Neural cell (in vitro differentiated cells): ENCODE results near the gene ATP11B. TPM values are rescaled to one million over a fixed set of nuclear protein-coding genes. Genes with fewer than 3 reads are reported as not detected.

Experiments used
- H2AFZ ChIP-seq: fragments of 200-600, 300-800 bp; sonication (generic), shearing (Covaris generic); 2 replicates; pipeline ENCODE4 v1.6.0; 2014; ENCODE audit warnings: low read depth, mild to moderate bottlenecking, antibody characterized with exemption, low read length, moderate library complexity
- H3F3A ChIP-seq: fragments of 200-600 bp; shearing (Covaris generic); 2 replicates; pipeline ENCODE4 v1.6.1; 2016; ENCODE audit warnings: mild to moderate bottlenecking, moderate library complexity, mixed read lengths, antibody characterized with exemption, low read length; ENCODE audit not compliant: insufficient read depth, poor library complexity, severe bottlenecking
- H3K27ac ChIP-seq: fragments of 200-600, 300-800 bp; sonication (generic), shearing (Covaris generic); 2 replicates; pipeline ENCODE4 v1.5.1; 2014; ENCODE audit warnings: mild to moderate bottlenecking, low read length, moderate library complexity
- H3K27me3 ChIP-seq: fragments of 300-800, 200-600 bp; sonication (generic), shearing (Covaris generic); 2 replicates; pipeline ENCODE4 v1.6.0; 2014; ENCODE audit warnings: mild to moderate bottlenecking, low read depth, low read length, moderate library complexity; ENCODE audit not compliant: insufficient read depth
- H3K36me3 ChIP-seq: fragments of 300-800, 200-600 bp; sonication (generic), shearing (Covaris generic); 2 replicates; pipeline ENCODE4 v1.5.1; 2014; ENCODE audit warnings: mild to moderate bottlenecking, antibody characterized with exemption, low read length, moderate library complexity; ENCODE audit not compliant: insufficient read depth
- H3K4me2 ChIP-seq: fragments of 300-800, 200-600 bp; sonication (generic), shearing (Covaris generic); 2 replicates; pipeline ENCODE4 v1.6.0; 2014; ENCODE audit warnings: mild to moderate bottlenecking, low read length
- H3K4me3 ChIP-seq: fragments of 300-800, 200-600 bp; sonication (generic), shearing (Covaris generic); 2 replicates; pipeline ENCODE4 v1.5.1; 2014; ENCODE audit warnings: mild to moderate bottlenecking, low read length, moderate library complexity
- H3K79me2 ChIP-seq: fragments of 200-600 bp; shearing (Covaris generic); replicated peaks from 2 replicates; pipeline ENCODE4 v1.6.0; 2014; ENCODE audit warnings: mild to moderate bottlenecking, low read length, moderate library complexity; ENCODE audit not compliant: insufficient read depth
- H3K9ac ChIP-seq: fragments of 300-800, 200-600 bp; sonication (generic), shearing (Covaris generic); 2 replicates; pipeline ENCODE4 v1.6.1; 2016; ENCODE audit warnings: mild to moderate bottlenecking, low read length, mixed read lengths
- H3K9me2 ChIP-seq: fragments of 200-600 bp; shearing (Covaris generic); 2 replicates; pipeline ENCODE4 v1.6.1; 2016; ENCODE audit warnings: mild to moderate bottlenecking, low read length, mixed read lengths; ENCODE audit not compliant: insufficient read depth
- H3K9me3 ChIP-seq: fragments of 200-600, 300-800 bp; sonication (generic), shearing (Covaris generic); 2 replicates; pipeline ENCODE4 v1.6.1; 2016; ENCODE audit warnings: mild to moderate bottlenecking, mixed run types, low read length, moderate library complexity, mixed read lengths
- H4K20me1 ChIP-seq: fragments of 200-600 bp; shearing (Covaris generic); 2 replicates; pipeline ENCODE4 v1.6.1; 2016; ENCODE audit warnings: mild to moderate bottlenecking, mixed run types; ENCODE audit not compliant: insufficient read depth
- EP300 ChIP-seq: fragments of 450-650 bp; conservative IDR thresholded peaks from 2 replicates; pipeline ENCODE4 v1.6.1; 2014; ENCODE audit warnings: antibody characterized with exemption, mild to moderate bottlenecking, moderate library complexity; ENCODE audit not compliant: poor library complexity, severe bottlenecking
- EZH2 ChIP-seq: fragments of 200-600, 300-800 bp; shearing (Covaris generic), sonication (generic); IDR thresholded peaks from 2 replicates; pipeline ENCODE4 v1.6.1; 2014; ENCODE audit warnings: antibody characterized with exemption, low read length, borderline replicate concordance, mild to moderate bottlenecking; ENCODE audit not compliant: insufficient read depth, poor library complexity, severe bottlenecking
- MXI1 ChIP-seq: fragments of 450-650 bp; conservative IDR thresholded peaks from 2 replicates; pipeline ENCODE4 v1.6.1; 2014; ENCODE audit warnings: antibody characterized with exemption, mild to moderate bottlenecking; ENCODE audit not compliant: poor library complexity, severe bottlenecking
- POLR2AphosphoS5 ChIP-seq: IDR thresholded peaks from 2 replicates; pipeline ENCODE4 v1.6.1; 2012
- RAD21 ChIP-seq: fragments of 450-650 bp; conservative IDR thresholded peaks from 2 replicates; pipeline ENCODE4 v1.6.1; 2014; ENCODE audit warnings: antibody characterized with exemption, mild to moderate bottlenecking, moderate library complexity
- SMC3 ChIP-seq: fragments of 450-650 bp; conservative IDR thresholded peaks from 2 replicates; pipeline ENCODE4 v1.6.1; 2014; ENCODE audit warnings: antibody characterized with exemption, mild to moderate bottlenecking, moderate library complexity; ENCODE audit not compliant: poor library complexity
- TAF1 ChIP-seq: IDR thresholded peaks from 2 replicates; pipeline ENCODE4 v1.6.1; 2012; ENCODE audit warnings: low read depth
- polyA plus RNA-seq: library from polyadenylated mRNA; depleted of rRNA; stranded (reverse); fragments of >200 nt; gene quantifications from 2 replicates; pipeline ENCODE4 v1.2.3, GENCODE V29; 2014
- TF ChIP-seq, protein P1 (sequence below): IDR thresholded peaks from 2 replicates; pipeline ENCODE4 v1.6.1; 2012; ENCODE audit warnings: borderline replicate concordance
- TF ChIP-seq, protein P2 (sequence below): fragments of 450-650 bp; IDR thresholded peaks from 2 replicates; pipeline ENCODE4 v1.5.1; 2014; ENCODE audit warnings: antibody characterized with exemption, mild to moderate bottlenecking, moderate library complexity; ENCODE audit not compliant: poor library complexity, severe bottlenecking

The ATP11B gene
- polyA plus RNA-seq, 1 donor from 2014 or later, result 31.2 TPM

DNA sequence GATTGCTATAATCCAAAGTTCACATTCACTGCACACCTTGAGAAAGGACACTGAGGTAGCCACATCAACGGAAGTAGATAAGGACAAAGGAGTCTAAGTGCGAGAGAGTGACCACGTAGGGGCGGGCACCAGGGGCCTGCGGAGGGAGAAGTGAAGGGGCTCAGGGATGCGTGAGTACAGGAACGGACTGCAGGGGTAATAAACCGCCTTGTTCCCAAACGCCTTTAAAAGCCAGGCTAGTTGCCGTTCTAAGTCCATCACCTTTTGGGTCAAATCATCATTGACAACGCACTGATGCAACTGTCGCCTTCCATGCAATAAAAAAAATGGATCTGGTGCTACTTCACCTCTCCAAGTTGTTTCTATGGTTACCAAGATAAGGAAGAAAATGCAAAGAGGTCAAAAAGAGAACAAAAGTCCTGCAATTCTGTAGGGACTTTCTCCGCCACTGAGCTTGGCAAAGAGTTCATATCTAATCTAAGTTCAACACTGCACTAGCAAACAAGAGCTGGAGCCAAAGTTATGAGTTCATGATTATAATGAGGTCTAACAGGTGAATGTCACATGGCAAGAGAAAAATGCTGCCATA, 32.6 kb upstream of the ATP11B start:
- Histone ChIP-seq H4K20me1 (no peaks in the 10 kb centered on the region), H3K9me2 (no peaks in the 10 kb centered on the region), H3K27ac (no peak overlapping the region), H3K9me3 (no peaks in the 10 kb centered on the region), H3K36me3 (no peaks in the 10 kb centered on the region), H3K4me2 (no peak overlapping the region), H3K4me3 (no peak overlapping the region), H3K79me2 (no peaks in the 10 kb centered on the region), H3K27me3 (no peaks in the 10 kb centered on the region), H2AFZ (no peak overlapping the region), H3K9ac (no peak overlapping the region), H3F3A (no peaks in the 10 kb centered on the region)
- TF ChIP-seq RAD21, result no peak
- TF ChIP-seq SMC3, result no peak
- TF ChIP-seq POLR2AphosphoS5, result no peak
- TF ChIP-seq, protein P1, sequence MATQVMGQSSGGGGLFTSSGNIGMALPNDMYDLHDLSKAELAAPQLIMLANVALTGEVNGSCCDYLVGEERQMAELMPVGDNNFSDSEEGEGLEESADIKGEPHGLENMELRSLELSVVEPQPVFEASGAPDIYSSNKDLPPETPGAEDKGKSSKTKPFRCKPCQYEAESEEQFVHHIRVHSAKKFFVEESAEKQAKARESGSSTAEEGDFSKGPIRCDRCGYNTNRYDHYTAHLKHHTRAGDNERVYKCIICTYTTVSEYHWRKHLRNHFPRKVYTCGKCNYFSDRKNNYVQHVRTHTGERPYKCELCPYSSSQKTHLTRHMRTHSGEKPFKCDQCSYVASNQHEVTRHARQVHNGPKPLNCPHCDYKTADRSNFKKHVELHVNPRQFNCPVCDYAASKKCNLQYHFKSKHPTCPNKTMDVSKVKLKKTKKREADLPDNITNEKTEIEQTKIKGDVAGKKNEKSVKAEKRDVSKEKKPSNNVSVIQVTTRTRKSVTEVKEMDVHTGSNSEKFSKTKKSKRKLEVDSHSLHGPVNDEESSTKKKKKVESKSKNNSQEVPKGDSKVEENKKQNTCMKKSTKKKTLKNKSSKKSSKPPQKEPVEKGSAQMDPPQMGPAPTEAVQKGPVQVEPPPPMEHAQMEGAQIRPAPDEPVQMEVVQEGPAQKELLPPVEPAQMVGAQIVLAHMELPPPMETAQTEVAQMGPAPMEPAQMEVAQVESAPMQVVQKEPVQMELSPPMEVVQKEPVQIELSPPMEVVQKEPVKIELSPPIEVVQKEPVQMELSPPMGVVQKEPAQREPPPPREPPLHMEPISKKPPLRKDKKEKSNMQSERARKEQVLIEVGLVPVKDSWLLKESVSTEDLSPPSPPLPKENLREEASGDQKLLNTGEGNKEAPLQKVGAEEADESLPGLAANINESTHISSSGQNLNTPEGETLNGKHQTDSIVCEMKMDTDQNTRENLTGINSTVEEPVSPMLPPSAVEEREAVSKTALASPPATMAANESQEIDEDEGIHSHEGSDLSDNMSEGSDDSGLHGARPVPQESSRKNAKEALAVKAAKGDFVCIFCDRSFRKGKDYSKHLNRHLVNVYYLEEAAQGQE, result no peak
- TF ChIP-seq, protein P2, sequence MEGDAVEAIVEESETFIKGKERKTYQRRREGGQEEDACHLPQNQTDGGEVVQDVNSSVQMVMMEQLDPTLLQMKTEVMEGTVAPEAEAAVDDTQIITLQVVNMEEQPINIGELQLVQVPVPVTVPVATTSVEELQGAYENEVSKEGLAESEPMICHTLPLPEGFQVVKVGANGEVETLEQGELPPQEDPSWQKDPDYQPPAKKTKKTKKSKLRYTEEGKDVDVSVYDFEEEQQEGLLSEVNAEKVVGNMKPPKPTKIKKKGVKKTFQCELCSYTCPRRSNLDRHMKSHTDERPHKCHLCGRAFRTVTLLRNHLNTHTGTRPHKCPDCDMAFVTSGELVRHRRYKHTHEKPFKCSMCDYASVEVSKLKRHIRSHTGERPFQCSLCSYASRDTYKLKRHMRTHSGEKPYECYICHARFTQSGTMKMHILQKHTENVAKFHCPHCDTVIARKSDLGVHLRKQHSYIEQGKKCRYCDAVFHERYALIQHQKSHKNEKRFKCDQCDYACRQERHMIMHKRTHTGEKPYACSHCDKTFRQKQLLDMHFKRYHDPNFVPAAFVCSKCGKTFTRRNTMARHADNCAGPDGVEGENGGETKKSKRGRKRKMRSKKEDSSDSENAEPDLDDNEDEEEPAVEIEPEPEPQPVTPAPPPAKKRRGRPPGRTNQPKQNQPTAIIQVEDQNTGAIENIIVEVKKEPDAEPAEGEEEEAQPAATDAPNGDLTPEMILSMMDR, result no peak
- TF ChIP-seq EP300, result no peak
- TF ChIP-seq TAF1, result no peak
- TF ChIP-seq MXI1, result no peak
- no peak for TF ChIP-seq EZH2

DNA sequence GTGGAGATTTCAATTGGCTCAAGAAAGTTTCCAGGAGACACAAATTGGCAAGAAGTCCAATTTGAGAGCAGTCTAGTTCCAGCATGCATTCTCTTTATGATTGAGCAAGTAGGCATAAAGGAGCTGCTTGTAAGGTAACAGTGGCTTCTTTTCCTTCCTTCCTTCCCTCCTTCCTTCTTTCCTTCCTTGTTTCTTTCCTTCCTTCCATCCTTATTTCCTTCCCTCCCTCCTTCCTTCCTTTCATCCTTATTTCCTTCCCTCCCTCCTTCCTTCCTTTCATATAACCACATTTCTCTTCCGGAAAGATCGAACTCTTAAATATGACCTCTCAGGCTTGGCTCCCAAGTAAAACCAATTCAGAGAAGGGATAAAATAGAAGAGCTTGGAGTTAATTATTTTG, 29.4 kb upstream of the ATP11B start:
- Histone ChIP-seq H3K4me2 (no peak overlapping the region), H3K9me3 (no peaks in the 10 kb centered on the region), H2AFZ (no peak overlapping the region), H3K4me3 (no peak overlapping the region), H3K27ac (no peak overlapping the region), H3F3A (no peaks in the 10 kb centered on the region), H3K27me3 (no peaks in the 10 kb centered on the region), H3K36me3 (no peaks in the 10 kb centered on the region), H3K9ac (no peak overlapping the region), H4K20me1 (no peaks in the 10 kb centered on the region), H3K79me2 (no peaks in the 10 kb centered on the region), H3K9me2 (no peaks in the 10 kb centered on the region)
- TF ChIP-seq RAD21, result no peak
- no peak for TF ChIP-seq TAF1
- TF ChIP-seq EZH2, result no peak
- no peak for TF ChIP-seq EP300
- TF ChIP-seq SMC3, result no peak
- TF ChIP-seq, protein P2, result no peak
- no peak for TF ChIP-seq MXI1
- no peak for TF ChIP-seq POLR2AphosphoS5
- TF ChIP-seq, protein P1, result no peak
